A673 (cell line): ENCODE data around the gene ANGPT4. TPM values are rescaled to one million over a fixed set of nuclear protein-coding genes. Genes with fewer than 3 reads are reported as not detected.

Source experiments
- BruUV-seq: library from RNA; stranded (reverse); fragments of 400-500 nt; replicated peaks from 2 replicates; lab custom pipeline; 2021; lab: Mats Ljungman, UMichigan
- CTCF ChIA-PET: fragments of 300-600 bp; sonication (Branson Sonifier 250); formaldehyde crosslinking; loops from one replicate; lab custom pipeline; 2022; ENCODE audit warnings: antibody characterized with exemption; lab: Charles Lee
- POLR2A ChIA-PET: fragments of 300-600 bp; sonication (Branson Sonifier 250); formaldehyde crosslinking; loops from one replicate; lab custom pipeline; 2022; ENCODE audit warnings: antibody characterized with exemption; ENCODE audit not compliant: low non-redundant PET; lab: Charles Lee
- DNase-seq: peaks from one replicate; pipeline ENCODE4 v3.0.0-alpha.2; 2015; ENCODE audit warnings: low spot score
- H3K27ac ChIP-seq: fragments of 200-600 bp; sonication (generic); 2 replicates; pipeline ENCODE4 v1.5.1; 2016; ENCODE audit warnings: mixed run types, low read depth, mild to moderate bottlenecking, mixed read lengths, antibody characterized with exemption, low read length; ENCODE audit not compliant: poor library complexity, severe bottlenecking
- H3K27me3 ChIP-seq: fragments of 200-600 bp; sonication (generic); replicated peaks from 2 replicates; pipeline ENCODE4 v1.6.1; 2017; ENCODE audit warnings: mixed run types, low read depth, mild to moderate bottlenecking, mixed read lengths, antibody characterized with exemption, low read length; ENCODE audit not compliant: insufficient read depth, poor library complexity
- H3K36me3 ChIP-seq: fragments of 200-600 bp; sonication (generic); 2 replicates; pipeline ENCODE4 v1.6.1; 2016; ENCODE audit warnings: mixed run types, mild to moderate bottlenecking, mixed read lengths, antibody characterized with exemption, low read length; ENCODE audit not compliant: insufficient read depth, poor library complexity, severe bottlenecking
- H3K4me1 ChIP-seq: fragments of 200-600 bp; sonication (generic); 2 replicates; pipeline ENCODE4 v1.6.1; 2017; ENCODE audit warnings: mixed run types, mild to moderate bottlenecking, mixed read lengths, antibody characterized with exemption, low read length; ENCODE audit not compliant: insufficient read depth, poor library complexity, severe bottlenecking
- H3K4me3 ChIP-seq: fragments of 200-600 bp; sonication (generic); 2 replicates; pipeline ENCODE4 v1.5.1; 2016; ENCODE audit warnings: low read depth, mixed run types, mild to moderate bottlenecking, mixed read lengths, low read length; ENCODE audit not compliant: poor library complexity, severe bottlenecking
- H3K9me3 ChIP-seq: fragments of 200-600 bp; sonication (generic); 2 replicates; pipeline ENCODE4 v1.6.1; 2016; ENCODE audit warnings: mixed run types, low read depth, mild to moderate bottlenecking, mixed read lengths, antibody characterized with exemption, low read length; ENCODE audit not compliant: poor library complexity, severe bottlenecking
- EZH2 ChIP-seq: fragments of 200-600 bp; sonication (generic); IDR thresholded peaks from 2 replicates; pipeline ENCODE4 v1.6.1; 2017; ENCODE audit warnings: borderline replicate concordance, low read depth, mild to moderate bottlenecking, mixed read lengths, antibody characterized with exemption, low read length; ENCODE audit not compliant: poor library complexity, severe bottlenecking
- intact Hi-C: fragments of 100-400 bp; cut with micrococcal nuclease; formaldehyde crosslinking; loops from one replicate; pipeline ENCODE4 v1.10.0; 2022; ENCODE audit not compliant: unreplicated experiment
- total RNA-seq: library from RNA; stranded (reverse); gene quantifications from 2 replicates; pipeline ENCODE4 v1.2.3, GENCODE V29; 2021
- TF ChIP-seq, protein P1 (sequence below): fragments of 300-800, 200-600 bp; sonication (generic); conservative IDR thresholded peaks from 2 replicates; pipeline ENCODE4 v1.5.1; 2017; ENCODE audit warnings: low read depth, mild to moderate bottlenecking, antibody characterized with exemption, low read length, moderate library complexity, mixed read lengths

ANGPT4 gene
- total RNA-seq, 1 experiment from 2014 or later: not detected

DNA sequence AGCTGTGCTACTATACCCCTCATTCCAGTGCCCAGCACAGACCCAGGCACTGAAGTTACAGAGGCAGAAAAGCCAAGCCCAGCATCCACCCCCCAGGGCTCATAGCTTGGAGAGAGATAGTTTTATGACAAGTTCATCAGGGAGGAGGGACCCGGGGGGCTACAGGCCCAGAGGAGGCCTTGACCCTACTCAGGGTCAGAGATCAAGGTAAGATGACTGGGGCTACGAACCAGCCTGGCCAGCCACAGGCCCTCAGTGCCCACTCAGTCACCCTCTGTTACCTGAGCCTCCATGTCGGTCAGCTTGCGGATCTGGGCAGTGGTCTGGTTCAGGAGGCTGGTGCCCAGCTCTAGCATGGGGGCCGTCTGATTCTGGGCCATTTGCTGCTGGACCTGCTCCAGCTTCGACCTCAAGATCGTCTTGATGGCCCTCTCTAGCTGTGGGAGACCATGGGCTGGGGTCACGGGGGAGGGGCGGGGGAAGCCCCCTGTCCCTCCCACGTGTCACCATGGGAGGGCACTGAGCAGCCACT lies 26.1 kb downstream of the ANGPT4 start:
- no peak for TF ChIP-seq EZH2
- TF ChIP-seq, protein P1, sequence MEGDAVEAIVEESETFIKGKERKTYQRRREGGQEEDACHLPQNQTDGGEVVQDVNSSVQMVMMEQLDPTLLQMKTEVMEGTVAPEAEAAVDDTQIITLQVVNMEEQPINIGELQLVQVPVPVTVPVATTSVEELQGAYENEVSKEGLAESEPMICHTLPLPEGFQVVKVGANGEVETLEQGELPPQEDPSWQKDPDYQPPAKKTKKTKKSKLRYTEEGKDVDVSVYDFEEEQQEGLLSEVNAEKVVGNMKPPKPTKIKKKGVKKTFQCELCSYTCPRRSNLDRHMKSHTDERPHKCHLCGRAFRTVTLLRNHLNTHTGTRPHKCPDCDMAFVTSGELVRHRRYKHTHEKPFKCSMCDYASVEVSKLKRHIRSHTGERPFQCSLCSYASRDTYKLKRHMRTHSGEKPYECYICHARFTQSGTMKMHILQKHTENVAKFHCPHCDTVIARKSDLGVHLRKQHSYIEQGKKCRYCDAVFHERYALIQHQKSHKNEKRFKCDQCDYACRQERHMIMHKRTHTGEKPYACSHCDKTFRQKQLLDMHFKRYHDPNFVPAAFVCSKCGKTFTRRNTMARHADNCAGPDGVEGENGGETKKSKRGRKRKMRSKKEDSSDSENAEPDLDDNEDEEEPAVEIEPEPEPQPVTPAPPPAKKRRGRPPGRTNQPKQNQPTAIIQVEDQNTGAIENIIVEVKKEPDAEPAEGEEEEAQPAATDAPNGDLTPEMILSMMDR: no peak
- H3K9me3 ChIP-seq: no peaks in the 10 kb centered on the region
- CTCF ChIA-PET: no interaction called here
- BruUV-seq: no TSS peak
- H3K4me3 ChIP-seq: no peak overlapping the region
- H3K4me1 ChIP-seq: peaks cover 16% of the 10 kb centered on the region
- no peaks in the 10 kb centered on the region for H3K27me3 ChIP-seq
- intact Hi-C loops: no loop called here
- H3K36me3 ChIP-seq: no peaks in the 10 kb centered on the region
- no peak for DNase-seq
- no peak overlapping the region for H3K27ac ChIP-seq
- POLR2A ChIA-PET: no interaction called here

DNA sequence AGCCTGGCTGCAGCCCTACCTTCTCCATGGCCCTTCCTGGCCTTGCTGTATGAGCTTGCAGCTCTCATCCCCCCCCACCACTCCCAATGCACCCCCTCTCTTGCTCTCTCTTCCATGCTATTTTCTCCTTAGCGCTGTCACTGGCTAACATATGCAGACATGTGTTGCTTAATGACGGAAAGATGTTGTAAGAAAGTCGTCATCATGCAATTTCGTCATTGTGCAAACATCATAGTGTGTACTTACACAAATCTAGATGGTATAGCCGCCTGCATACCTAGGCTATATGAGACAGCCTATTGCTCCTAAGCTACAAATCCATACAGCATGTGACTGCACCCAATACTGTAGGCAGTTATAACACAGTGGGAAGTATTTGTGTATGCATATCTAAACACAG lies 27.0 kb downstream of the ANGPT4 start:
- TF ChIP-seq, protein P1: no peak
- TF ChIP-seq EZH2: no peak

DNA sequence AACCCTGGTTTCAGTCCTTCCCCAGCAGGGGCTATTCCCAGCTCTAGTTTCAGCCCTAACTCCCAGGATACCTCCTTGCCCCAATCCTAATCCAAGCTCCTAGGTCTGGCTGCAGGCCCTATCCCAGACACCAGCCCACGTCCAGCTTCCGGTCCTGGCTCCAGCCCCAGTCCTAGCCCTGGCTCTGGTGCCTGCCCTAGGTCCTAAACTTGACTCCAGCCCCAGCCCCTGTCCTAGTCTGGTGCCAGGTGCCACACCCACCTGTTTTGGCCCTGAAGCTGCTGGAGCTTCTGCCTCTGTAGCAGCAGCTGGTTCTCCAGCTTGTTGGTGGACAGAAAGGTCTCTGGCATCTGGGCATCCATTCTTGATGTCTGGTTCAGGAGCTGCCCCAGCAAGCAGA lies 28.1 kb downstream of the ANGPT4 start:
- H3K36me3 ChIP-seq: no peaks in the 10 kb centered on the region
- BruUV-seq: no TSS peak
- DNase-seq: no peak
- no peak overlapping the region for H3K27ac ChIP-seq
- peaks cover 16% of the 10 kb centered on the region for H3K4me1 ChIP-seq
- TF ChIP-seq, protein P1: no peak
- no peak for TF ChIP-seq EZH2
- ChIA-PET POLR2A (no interaction called here), CTCF (no interaction called here)
- intact Hi-C loops: no loop called here
- no peaks in the 10 kb centered on the region for H3K9me3 ChIP-seq
- no peaks in the 10 kb centered on the region for H3K27me3 ChIP-seq
- H3K4me3 ChIP-seq: no peak overlapping the region

More for the DNA sequence above, 27.0 kb downstream of the ANGPT4 start:
- no TSS peak for BruUV-seq
- Histone ChIP-seq H3K9me3 (no peaks in the 10 kb centered on the region), H3K36me3 (no peaks in the 10 kb centered on the region), H3K27ac (no peak overlapping the region), H3K4me3 (no peak overlapping the region), H3K4me1 (peaks cover 16% of the 10 kb centered on the region), H3K27me3 (no peaks in the 10 kb centered on the region)
- no peak for DNase-seq
- ChIA-PET CTCF (no interaction called here), POLR2A (no interaction called here)
- intact Hi-C loops: no loop called here
